Bronchial smooth muscle cell (primary cell): ENCODE measurements around the gene OLIG2. TPM values are rescaled to one million over a fixed set of nuclear protein-coding genes. Genes with fewer than 3 reads are reported as not detected.

Experiments
- total RNA-seq: library from RNA; depleted of rRNA; stranded (reverse); fragments of >200 nt; gene quantifications from 2 replicates; pipeline ENCODE4 v1.2.1, GENCODE V29; 2014

OLIG2 gene
- not detected in 2 replicates for total RNA-seq

GRCh38 chr21:33025489-33026442 lies at the start of gene OLIG2:
TSS of gene OLIG2 (plus strand) at chr21:33025935. CDS start at chr21:33026863, 928 bp downstream.

DNA sequence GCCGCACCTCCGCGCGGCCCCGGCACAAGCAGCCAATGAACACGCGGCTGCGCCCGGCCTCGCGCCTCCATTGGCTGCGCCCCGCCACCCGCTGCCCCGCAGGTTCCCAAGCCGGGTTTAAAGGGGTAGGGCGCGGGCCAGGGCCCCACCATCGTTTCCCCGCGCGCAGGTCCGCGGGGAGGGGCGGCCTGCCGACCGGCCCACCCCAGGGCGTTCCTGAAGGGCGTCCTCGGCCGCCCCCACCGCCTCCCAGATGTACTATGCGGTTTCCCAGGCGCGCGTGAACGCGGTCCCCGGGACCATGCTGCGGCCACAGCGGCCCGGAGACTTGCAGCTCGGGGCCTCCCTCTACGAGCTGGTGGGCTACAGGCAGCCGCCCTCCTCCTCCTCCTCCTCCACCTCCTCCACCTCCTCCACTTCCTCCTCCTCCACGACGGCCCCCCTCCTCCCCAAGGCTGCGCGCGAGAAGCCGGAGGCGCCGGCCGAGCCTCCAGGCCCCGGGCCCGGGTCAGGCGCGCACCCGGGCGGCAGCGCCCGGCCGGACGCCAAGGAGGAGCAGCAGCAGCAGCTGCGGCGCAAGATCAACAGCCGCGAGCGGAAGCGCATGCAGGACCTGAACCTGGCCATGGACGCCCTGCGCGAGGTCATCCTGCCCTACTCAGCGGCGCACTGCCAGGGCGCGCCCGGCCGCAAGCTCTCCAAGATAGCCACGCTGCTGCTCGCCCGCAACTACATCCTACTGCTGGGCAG lies 44.4 kb downstream of the OLIG2 start, which contains the start of gene OLIG1:
OLIG1 (plus strand) TSS at position 148 of the 750 bp plus-strand sequence; CDS start at position 254, 106 bp downstream.

Other genes with a start within 250 kb of the OLIG2 start
- not detected in 2 replicates for gene OLIG1, start 44.2 kb downstream of the OLIG2 start, total RNA-seq
- 1.7 and 4.3 TPM in 2 replicates for gene IFNAR2, start 204.0 kb downstream of the OLIG2 start, total RNA-seq
- gene IL10RB, start 240.4 kb downstream of the OLIG2 start, total RNA-seq = 42.4 and 62.3 TPM in 2 replicates